DMS 273 treated with DMSO at 0.1 percent for 48 hours (cell line): ENCODE data around the gene OCA2.
"Not testable (repeated sequence)": the region's sequence is repeated elsewhere in the genome, so short reads cannot be mapped to it uniquely, and the experiment has no call there.

Experiments
- DNase-seq: peaks from one replicate; lab custom pipeline; 2025; lab: John Stamatoyannopoulos, UW

OCA2 gene

DNA sequence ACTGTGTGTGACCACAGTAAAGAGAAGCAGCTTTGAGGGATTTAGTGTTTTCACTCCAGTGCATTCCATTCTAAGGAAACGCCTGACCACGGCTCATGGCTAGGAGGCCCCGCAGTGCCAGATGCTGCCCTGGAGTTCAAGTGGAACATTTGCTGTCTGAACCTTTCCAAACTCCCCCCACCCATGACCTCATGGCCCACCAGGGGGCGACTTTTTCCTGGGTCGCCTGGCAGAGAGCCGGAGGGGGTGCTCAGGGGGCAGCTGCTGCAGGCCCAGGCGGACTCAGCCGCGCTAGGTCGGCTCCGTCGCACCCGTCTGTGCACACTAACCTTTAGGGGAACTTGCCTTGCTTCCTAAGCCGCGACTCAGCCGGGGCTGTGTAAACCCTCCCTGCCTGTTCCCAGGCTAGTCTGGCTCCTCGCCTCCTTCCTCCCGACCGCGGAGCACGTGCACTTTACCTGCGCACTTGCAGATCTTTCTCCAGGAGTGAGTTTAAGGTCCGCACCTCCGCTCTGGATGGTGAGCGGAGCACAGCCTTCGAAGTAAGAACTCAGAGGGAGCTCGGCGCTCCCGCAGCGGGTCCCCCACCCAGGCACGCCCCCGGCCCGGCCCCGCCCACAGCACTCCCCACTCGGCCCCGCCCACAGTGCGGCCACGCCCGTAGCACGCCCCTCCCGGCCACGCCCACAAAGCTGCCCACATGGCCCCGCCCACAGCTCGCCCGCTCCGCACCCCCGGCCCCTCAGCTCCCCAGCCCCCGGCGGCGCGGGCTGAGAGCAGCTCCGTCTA, at the start of gene OCA2:
TSS of gene OCA2 (minus strand) at position 550 of the 789 bp plus-strand sequence. CDS start 17,441 bp downstream, outside the sequence.
- DNase-seq = no peak

DNA sequence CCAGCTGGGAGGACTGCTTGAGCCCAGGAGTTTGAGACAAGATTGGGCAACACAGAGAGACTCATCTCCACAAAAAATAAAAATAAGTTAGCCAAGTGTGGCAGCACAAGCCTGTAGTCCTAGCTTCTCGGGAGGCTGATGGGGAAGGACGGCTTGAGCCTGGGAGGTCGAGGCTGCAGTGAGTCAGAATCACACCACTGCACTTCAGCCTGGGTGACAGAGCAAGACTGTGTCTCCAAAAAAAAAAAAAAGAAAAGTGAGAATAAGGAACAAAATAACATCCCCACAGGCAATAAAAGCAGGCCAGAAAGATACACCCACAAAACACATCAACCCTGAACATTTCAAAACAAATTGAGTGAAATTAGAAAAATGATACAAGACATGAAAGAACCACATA, 48.7 kb upstream of the OCA2 start:
- DNase-seq = no peak

DNA sequence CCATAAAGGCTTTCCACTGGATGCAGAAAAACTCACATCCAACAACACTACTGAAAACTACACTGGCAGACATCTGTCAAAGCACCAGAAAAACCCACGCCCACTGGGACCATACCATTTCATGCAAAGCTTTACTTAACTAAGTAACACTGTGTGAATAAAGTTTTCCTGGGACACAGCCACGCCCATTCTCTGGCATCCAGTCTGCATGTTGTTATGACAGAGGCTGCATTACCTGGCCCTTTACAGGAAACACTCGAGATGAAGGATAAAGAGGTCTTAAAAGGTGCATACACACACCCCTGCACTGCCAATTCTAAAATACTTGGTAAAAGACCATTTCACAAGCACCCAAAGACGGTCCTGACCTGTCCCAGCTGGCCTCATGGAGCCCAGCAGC, 46.3 kb upstream of the OCA2 start:
- DNase-seq = not testable (repeated sequence)

DNA sequence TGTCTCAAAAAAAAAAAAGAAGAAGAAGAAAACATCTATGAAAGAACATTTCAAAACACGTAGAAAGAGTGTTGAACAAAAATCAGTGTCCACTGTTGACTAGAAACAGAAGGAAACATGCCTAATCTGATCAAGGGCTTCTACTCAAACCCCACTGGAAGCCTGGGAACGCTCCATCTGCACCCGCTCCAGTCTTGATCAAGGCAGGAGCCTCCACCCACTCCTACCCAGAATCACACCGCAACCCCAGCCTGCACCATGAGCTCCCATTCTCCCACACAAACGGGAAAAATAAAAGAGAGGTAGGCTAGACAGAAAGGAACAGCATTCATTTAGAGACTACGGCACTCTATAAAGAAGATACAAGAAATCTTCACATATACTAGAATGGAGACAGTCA, 40.9 kb upstream of the OCA2 start:
- DNase-seq = no peak

DNA sequence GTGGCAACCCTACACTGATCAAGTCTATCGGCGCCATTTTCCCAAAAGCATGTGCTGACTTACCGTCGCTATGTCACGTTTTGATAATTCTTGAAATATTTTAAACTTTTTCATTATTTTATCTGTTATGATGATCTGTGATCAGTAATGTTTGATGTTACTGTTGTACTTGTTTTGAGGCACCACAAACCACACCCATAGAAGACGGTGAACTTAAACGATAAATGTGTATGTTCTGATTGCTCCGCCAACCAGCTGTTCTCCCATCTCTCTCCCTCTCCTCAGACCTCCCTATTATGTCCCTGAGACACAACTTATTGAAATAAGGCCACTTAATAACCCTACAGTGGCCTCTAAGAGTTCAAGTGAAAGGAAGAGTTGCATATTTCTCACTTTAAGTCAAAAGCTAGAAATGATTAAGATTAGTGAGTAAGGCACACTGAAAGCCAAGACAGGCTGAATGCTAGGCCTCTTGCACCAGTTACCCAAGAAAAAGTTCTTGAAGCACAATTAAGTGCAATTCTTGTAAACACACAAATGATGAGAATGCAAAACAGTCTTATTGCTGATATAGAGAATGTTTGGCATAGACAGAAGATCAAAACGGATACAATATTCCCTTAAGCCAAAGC, 38.4 kb upstream of the OCA2 start:
- DNase-seq = not testable (repeated sequence)

DNA sequence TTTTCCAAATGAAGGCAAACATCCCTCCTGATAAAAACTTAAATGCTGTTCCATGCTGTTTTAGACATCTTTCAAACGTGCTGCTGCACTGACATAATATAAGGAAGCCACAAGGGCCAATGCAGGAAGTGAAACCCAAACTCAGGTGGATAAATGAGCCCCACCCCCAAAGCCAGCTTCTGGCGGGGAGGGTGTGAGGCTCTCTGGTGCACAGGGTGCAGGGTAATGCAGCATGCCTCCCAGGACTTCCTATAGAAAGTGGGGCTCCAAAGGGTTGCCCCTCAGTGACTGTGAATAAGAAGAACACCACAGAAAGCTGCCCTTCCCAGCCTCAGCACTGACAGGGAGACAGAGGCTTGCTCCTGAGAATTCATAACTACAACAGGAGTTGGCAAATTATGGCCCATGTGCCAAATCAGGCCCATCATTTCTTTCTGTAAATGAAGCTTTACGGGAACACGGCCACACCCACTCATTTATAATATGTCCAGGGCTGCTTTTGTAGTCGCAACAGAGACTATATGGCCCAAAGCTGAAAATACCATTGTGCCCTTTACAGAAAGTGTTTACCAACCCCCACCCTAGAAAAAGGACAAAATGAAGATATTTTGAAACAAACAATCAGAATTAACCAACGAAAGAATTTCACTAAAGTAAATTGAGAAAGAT, 37.3 kb upstream of the OCA2 start:
- DNase-seq = not testable (repeated sequence)

DNA sequence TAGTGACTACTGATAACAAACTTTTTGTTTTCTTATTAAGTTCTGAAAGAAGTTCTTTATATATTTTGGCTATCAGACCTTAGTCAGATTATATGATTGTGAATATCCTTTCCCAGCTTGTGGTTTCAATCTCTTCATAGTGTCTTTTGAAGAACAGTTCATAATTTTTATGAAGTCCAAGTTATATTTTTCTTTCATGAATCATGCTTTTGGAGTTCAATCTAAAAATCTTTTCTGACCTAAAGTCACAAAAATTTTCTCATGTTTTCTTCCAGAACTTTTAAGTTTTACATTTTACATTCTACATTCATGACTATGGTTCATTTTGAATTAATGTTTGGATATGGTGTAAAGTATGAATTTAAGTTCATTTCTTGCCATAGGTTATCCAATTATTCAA, 34.2 kb upstream of the OCA2 start:
- DNase-seq = no peak

DNA sequence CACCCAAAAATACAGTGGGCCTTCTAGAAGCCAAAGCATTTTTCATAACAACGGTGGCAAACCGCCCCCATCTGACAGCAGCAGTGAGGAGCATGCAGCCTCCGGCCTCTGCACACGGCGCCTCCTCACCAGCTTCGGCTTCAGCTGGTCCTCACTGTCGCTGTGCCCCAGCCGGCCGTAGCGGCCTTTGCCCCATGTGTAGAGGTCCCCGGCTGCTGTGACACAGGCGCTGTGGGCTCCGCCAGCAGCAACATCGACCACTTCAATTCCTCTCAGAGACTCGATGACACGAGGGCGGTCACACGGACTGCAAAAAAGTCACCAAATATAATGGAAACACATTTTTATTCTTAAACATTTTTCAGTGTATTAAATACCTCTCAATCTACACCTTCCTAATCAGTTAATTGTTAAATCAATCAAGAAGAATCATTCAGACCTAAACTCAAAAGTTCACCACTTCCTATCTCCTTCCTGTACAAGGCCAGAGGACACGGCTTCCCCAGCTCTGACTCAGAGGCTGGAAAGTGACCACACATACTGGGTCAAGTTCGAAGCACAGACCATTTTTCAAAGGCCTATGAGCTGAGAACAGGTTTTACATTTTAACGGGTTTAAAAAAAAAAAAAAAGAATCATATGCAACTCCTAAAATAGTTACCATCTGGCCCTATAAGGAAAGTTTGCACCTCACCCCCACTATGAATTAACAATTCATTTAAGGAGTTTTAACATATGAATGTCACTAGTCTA, 33.6 kb upstream of the OCA2 start:
- DNase-seq = no peak

DNA sequence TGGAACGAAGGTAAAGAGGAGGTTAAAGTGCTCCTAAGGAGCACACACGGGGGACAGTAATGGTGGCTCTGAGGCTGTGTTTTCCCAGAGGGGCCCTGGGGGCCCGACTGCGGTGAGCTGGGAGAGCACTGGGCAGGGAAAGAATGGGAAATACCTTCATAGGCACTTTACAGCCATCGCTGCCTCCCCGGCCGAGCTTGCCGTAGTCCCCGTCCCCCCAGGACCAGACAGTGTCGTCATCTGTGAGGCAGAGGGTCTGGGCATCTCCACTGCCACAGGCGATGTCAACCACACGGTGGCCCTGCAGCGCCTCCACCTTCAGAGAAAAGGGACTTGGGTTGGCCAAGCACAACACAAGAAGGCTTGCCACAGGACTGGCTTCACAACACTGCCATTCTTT, 32.8 kb upstream of the OCA2 start:
- no peak for DNase-seq

DNA sequence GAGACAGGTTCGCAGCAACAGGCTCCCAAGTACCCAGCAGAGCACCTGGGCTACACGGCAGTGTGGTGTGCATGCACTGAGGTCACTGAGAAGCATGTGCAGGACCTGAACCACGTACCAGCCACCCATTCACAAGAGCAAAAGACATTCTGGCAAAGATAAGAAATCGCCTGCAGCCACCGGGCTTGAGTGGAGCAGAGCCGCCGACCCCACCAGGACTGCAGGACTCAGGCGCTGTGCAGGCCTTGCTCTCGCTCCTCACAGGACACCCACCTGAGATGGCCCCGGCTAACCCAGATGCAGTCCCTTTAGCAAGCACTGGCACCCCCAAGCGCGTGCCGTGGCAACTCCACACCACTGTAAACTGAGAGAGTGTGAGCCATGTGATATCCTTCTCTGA, 32.3 kb upstream of the OCA2 start:
- no peak for DNase-seq

DNA sequence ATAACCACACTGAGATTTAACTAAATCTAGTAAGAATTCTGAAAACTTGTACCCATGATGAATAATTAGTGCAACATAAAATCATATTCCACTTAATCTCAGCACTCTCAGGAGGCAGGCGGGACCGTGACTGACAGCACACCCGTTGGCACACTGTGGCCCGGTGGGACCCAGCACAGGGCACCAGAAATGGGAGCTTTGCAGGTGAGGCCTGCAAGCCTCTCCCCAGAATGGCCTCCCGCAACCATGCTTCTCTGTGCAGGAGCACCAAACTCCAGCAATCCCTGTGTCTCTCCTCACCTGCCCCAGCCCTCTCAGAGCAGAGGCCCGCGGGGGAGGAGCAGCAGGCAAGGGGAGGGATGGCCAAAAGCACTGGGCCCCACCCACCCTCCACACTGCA, 31.5 kb upstream of the OCA2 start:
- no peak for DNase-seq

DNA sequence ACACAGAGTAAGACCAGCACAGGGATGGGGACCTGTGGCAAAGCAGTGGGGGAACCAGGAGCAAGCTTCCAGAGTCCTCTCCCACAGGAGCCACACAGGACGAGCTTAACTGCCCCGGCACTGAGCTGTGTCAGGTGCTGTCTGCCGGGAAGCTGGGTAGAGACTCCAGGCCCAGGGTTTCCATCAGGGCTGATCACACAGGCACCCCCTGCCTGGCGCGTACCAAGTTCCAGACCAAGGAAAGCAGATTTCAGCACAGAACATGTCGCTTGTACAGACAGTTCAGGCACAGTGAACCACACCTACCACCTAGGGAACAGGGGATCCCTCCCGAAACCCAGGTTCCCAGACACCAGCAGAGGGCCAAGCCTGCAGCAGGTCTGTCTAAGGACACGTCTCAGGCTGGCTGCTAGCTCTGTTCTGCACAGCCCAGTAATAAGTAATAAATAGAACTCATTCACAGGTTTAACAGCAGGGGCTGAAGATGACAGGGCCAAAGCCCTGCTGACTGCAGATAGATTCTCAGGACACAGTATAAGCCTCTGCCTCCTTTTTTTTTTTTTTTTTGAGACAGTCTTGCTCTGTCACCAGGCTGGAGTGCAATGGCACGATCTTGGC, 30.2 kb upstream of the OCA2 start:
- DNase-seq = no peak

DNA sequence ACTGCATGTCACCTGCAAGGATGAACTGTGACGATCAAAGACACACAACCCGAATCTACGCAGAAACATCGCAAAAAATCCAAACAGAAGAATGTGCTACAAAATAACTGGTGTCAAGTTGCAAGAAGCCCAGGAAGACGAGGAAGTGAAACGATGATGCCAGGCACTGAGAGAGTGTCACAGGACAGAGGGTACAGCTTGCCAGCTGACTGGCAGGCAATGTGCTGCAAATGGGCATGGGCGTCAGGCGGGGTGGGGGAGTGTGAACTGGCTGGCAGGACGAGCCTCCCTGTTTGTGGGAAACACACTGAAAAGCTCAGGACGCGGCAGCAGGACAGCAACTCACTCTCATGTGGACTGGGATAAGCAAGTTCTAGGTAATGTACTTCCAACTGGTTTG, 28.9 kb upstream of the OCA2 start:
- DNase-seq = no peak

DNA sequence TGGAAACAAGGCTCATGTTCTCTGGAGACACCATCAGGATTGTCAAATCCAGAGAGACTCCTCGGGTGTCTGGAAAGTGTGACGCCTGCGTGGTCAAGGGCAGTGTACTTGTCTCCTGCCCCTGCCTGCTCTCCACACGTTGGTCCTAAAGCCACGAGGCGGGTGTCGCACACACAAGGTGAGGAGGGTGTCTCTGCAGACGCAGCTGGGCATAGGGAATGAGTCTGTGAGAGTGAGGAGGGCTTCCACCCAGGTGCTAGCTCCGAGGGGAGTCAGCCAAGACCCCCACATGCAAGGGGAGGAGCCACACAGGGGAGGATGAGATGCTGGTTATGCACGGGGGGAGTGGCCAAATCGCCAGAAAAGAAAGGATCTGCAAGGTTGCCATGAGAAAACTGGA, 27.9 kb upstream of the OCA2 start:
- no peak for DNase-seq

DNA sequence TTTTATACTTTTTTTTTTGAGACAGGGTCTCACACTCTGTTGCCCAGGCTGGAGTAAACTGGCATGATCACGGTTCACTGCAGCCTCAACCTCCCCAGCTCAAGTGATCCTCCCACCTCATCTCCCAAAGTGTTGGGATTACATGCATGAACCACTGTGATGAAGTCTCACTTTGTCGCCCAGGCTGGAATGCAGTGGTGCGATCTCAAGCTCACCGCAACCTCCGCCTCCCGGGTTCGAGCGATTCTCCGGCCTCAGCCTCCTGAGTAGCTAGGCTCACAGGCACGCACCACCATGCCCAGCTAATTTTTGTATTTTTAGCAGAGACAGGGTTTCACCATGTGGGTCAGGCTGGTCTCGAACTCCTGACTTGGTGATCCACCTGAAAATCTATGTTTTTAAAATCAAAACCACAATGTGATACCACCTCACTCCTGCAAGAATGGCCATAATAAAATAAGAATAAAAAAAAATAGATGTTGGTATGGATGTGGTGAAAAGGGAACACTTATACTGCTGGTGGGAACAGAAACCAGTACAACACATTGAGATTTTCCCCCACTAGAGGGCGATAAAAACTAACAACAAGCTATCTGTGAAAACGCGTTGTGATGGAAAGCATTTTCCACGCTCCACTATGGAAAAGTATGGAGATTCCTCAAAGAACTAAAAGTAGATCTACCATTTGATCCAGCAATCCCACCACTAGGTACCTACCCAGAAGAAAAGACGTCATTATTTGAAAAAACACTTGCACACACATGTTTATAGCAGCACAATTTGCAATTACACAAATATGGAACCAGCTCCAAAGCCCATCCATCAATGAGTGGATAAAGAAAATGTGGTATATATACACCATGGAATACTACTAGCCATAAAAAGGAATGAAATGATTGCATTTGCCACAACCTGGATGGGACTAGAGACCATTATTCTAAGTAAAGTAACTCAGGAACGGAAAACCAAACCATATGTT, 26.8 kb upstream of the OCA2 start:
- no peak for DNase-seq

DNA sequence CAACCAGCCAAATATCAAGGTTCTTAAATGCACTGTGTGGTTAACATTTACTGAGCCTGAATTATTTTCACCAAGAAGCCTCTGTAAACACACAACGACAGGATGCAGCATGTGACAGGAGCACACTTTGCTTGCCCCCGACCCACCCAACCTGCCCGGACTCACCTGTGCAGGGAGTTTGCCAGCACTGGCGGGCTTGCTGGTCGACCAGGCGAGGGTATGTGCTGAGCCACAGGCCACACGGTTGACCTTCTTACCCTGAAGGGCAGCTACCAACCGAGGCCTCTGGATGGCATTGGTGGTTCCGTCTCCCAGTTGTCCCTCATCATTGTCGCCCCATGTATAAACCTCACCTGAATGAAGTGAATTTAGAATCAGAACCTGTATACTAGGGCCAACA, 25.7 kb upstream of the OCA2 start:
- DNase-seq = no peak

DNA sequence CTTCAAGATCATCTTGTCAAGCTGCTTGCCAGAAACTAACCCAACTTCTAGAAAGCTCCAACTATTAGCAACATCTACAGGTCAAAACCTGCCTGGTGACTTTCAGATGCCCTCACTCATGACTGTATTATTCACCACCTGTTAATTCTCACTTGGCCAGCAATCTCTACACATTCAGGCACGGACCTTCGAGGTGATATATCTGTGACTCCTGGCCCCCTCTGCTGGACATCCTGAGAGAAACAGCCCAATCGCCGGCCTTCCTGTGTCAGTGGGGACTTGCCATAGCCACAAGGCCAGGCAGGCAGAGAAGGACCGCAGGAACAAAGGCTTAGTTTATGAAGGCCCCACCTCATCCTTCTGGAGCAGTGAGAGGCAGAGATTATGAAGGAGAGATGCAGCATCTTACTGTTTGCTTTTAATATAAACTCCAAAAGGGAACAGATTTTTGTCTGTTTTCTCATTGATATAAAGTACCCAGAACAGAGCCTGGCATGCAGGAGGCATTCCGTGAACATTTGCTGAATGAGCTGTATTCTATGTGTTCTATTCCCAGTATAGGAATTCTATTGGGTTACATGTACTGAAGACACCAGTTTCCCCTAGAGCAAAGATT, 24.4 kb upstream of the OCA2 start:
- DNase-seq = peak; percentile 5

DNA sequence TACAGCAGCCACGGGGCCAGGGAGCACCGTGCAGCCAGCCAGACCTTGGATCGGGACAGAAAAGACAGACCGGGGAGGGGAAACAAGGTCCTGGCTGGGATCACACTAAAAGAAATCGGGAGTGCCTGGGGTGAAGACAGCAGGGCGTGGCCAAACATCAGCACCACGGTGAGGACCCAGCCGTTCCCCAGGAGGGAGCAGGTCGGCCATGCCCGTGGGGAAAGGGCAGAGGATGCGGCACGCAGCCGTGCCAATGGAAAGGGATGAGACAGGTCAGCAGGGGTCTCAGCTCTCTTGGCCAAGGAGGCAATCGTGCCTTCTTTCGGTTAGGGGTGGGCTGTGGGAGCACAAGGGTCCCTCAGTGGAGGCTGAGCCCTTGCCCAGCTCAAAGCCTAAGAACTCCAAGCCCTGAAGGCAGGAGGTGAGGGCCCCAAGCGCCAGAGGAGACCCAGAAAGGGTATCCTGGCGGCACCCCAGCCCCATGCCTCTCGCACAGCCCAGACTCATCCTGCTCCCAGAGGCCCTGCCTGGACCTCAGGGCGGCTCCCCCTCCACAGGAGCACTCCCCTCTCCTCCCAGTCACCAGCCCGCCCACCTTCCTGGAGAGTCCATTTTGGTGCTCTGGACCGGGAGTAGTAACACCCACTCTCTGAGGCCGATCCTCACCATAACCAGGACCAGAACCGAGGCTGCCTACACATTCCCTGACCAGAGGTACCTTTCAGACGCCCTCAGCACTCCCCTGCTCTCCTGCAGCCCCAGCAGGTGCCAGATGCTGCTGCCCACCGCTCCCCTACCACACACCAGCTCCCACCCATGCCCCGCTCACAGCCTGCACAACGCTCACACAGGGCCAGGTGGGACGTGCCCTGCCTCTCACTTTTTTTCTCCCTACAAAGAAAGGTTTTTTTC, 23.2 kb upstream of the OCA2 start:
- no peak for DNase-seq

DNA sequence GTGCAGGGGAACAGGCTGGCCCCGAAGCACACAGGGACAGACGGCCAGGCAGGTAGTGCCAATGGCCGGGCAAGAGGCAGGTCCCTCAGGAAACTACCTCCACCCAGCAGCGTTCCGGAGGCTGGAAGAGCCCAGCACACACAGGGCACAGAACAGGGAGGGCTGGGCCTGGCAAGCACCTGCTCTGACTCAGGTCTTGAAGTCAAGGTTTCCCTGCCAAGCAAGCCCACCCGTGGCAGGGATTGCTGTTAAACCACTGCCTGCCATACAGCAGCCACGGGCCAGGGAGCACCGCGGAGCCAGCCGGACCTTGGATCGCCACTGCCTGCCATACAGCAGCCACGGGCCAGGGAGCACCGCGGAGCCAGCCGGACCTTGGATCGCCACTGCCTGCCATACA, 22.5 kb upstream of the OCA2 start:
- not testable (repeated sequence) for DNase-seq

DNA sequence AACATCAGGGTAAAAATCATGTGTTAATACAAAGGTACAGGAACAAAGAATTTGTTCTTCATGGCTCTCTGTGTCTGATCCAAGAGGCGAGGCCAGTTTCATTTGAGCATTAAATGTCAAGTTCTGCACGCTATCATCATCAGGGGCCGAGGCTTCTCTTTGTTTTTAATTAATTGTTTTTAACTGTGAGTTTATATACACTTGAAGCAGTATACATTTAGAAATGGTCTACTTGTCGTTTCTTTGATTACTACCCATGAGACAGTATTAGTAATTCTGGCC, 21.2 kb upstream of the OCA2 start:
- DNase-seq = no peak
